Activated T-cell treated with anti-CD3 and anti-CD28 coated beads for 24 hours (primary cell): ENCODE measurements around the gene COMMD2.

Experiments
- DNase-seq: peaks from one replicate; pipeline ENCODE4 v3.0.0-alpha.2; 2020; ENCODE audit warnings: low read depth

The COMMD2 gene

DNA sequence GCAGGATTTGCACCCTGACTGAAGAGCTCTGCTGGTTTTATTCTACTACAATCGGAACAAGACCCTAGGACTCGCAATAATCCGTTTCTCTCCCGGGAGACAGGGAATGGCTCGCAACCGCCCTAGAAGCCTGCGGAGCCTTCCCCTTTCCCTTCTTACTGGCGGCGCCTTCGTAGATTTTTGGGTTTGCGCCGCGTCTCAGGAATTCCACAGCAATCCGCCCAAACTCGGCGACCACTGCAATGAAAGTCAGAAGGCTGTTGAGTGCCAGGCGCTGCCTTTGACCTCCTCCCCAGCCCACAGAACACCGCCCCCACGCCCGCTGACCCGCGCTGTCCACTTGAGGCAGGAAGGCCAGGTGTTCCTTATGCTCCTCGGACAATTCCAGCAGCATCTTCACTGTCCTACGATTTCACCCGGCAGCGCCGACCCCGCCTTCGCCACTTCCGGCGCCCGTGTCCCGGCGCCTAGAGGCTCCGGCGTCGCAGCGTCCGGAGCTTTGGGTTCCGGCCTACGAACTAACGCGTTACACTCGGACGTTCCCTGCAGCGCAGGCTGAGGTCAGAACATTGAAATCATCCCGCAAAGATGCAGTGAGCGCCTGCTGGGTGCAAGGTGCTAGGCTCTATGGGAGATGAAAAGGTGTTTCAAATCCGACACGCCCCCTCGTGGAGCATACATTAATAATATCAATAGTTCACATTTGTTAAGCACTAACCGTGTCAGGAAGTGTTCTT, at the start of gene COMMD2:
TSS of gene COMMD2 (minus strand) at position 439 of the 737 bp plus-strand sequence. CDS start at position 394, 45 bp downstream.
- peak; percentile 77 for DNase-seq

DNA sequence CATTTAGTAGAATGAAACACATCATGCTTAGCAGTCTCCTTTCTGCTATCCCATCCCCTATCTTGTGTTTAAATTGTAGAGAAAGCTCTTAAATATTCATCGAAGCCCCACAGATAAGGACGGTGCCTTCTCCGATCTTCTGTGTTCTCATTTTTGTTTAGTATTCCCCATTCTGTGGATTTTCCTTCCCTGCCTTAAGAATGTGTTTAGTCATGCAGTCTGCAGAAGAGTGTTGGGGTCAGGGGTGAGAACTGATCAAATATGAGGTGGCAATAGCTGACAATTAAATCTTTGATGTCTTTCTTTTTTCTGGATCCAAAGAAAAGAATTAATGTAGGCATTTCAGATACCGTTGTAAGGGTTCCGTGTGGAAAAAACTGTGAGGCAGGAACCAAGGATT, 49.4 kb upstream of the COMMD2 start:
- DNase-seq: no peak

DNA sequence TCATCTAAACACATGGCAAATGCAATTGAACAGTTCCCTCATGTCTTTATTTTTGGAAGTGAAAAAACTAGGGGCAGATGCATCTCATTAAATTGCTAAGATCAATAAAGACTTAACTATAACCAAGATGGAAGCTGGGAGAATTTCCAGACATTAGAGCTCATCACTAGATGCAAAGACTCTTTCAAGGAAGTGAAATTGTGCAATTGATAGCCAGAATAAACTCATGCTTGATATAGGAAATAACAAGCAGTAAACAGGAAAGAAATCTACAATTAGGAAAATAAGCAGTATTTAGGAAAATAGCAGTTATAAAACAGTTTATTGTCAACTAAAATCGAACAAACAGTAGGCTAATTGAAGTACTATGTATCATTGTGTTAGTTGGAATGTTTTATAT, 48.9 kb upstream of the COMMD2 start:
- DNase-seq: no peak

DNA sequence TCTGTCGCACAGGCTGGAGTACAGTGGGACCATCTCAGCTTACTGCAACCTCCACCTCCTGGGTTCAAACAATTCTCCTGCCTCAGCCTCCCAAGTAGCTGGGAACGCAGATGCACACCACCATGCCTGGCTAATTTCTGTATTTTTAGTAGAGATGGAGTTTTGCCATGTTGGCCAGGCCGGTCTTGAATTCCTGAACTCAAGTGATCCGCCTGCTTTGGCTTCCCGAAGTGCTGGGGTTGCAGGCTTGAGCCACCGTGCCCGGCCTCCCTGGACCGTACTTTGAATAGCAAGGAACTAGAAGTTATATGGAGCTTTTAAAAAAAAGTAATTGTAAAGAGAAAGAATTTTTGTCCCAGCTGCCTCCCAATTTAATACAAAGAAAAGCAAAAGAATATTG, 48.4 kb upstream of the COMMD2 start:
- DNase-seq: no peak

DNA sequence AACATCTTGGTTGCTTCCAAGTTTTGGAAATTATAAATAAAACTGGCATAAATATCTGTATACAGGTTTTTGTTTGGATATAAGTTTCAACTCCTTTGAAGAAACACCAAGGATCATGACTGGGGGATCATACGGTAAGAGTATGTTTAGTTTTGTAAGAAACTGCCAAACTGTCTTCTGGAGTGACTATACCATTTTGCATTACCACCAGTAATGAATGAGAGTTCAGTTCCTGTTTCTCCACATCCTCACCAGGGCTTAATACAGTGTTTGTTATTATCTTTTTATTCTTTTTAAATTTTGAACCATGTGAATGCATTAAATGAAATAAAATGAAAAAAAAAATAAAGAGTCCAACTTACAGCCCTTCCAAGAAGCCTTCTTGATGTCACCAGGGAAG, 43.7 kb upstream of the COMMD2 start:
- DNase-seq: no peak

DNA sequence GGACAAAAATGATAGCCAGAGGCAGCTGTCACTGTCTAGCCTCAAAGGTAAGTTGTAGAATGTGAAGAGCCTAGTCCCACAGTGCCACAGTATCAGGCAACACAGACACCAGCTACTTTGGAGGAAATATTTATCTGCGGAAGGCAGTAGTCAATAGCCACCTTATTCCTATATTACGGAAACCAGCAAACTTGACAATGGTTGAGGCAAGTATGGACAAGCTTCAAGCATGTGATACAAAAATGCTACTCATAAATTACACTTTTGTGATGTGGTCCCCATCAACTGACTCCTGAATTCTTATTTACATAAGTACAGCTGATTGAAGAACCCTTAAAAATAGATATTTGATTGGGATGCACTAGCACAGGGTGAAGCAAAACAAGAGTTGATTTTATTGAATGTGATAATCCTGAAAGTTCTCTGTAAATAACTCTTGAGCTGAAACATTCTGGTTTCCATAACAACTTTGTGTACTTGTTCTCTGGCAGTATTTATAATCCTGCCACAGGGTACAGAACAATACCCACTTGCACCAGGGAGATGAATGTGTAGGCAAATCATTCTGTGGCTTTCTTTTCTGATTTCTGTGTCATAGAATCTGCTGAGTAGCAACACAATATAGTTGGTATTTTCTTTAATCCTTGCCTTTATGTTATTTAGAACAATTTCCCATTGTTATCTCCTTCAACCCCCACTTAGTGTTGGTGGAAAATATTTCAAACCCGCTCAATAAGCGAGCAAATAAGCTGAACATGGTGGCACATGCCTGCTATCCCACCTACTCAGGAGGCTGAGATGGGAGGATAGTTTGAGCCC, 40.4 kb upstream of the COMMD2 start, which contains the start of gene ANKUB1:
TSS of gene ANKUB1 (minus strand) at position 103 of the 819 bp plus-strand sequence. CDS start 188 bp downstream, outside the sequence.
- no peak for DNase-seq

DNA sequence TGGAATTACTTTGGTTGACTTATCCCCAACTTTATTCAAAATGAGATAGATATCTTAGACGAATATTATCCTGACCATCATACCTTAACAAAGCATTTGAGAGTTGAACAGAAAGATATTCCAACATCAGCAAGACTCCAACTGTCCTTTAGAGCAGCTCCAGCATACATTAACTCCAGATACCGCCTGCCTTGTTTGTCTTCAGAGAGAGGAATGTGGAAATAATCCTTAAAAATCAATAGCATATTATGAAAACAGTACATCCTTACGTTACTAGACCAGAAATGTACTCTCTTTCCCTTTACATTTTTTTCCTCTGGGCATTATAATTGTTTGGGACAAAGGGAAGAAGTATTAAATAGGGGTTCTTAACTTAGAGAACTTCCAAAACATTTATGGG, 38.4 kb upstream of the COMMD2 start:
- DNase-seq: no peak

DNA sequence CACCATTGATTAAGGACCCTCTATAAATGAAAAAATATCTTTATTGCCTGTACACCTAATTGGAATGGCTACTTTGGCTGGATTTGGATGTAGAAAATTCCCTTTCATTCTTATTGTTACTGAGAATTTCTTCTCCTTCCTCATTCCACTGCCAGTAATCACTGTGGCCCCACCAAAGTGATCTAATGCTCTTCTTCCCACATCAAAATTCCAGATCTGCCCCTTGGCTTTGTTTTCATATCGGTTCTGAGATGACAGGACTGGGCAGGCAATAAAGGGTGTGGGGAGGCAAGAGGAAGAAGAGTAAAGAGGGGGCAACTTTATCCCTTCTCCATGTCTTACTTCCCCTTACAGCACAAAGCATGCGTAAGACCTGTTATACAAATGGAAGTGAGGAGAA, 38.0 kb upstream of the COMMD2 start:
- no peak for DNase-seq

DNA sequence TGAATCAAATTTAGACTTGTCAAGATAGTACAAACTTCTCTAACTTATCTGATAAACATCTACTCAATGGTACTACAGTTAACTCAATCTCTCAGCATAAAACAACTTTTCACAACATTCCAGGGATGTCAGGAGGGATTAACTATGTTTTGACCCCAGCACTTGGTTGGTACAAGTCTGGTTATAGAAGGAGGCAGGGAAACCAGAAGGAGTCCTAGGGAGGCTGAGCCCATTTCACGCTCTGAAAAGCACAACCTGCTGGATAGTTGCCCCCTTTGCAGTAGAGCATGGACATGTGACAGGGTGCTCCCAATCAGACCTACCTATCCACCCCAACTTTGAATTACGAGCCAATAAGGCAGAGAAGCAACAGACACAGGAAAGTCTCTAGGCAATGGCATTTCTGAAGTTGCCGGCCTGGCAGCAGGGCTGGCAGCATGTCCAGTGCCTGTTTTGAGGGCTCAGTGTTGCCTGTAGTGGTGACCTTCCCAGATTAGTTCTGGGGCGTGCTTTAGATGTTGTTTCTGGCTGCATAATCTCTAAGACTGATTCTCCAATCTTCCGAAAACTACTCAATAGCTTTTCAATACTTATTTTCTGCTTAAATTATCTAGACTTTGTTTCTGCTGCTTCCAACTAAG, 31.9 kb upstream of the COMMD2 start:
- DNase-seq: no peak

DNA sequence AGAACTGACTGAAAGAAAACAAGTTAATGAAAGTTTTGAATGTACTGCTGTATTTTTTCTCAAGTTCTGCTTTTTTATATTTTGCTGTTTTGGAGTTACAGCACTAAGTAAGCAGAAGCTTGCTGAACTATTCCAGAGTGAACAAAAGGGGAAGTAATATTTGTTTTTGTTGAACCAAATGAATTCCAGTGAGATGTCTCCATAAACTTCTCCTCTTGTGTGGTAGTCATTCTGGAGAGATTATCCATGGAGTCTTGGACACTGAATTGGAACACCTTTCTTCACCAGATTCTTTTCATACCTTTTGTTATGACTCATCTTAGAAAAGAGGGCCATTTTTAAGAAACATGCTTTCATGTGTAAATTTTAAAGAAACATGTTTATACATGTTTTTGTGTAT, 31.3 kb upstream of the COMMD2 start:
- no peak for DNase-seq

DNA sequence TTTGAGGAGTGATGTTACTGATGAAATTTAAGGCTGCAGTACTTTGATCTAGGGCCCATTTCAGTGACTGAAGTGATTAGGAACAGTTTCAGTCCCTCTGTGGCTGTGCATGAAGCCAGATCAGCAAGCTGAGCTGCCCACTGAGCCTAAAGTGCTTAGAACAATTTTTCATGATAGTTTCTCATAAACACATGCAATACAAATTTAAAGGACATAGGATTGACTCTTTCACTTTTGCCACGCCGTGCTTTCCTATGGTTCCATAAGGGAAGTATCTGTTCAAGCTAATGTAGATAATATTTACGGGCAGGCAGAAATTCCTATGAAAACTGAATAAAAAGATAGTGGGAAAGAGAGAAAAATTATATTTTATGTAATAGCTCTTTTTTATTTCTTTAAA, 29.5 kb upstream of the COMMD2 start:
- no peak for DNase-seq

DNA sequence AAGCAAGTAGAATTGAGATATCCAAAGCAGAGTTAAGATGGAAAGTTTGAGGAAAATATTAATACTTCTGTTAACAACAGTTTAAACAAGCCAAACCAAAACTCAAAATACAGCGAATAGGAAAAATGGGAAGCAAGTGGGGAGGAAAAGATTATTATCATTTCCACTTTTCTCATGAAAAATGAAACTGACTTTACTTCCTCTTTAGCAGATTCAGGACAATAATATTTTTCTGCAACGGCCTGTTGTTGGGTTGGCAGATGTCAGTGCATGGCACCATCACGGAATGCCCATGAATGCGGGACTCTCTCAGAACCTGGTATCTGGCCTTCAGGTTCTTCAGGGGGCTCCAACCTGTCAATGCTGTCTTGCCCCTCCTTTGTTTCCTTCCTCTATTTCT, 28.9 kb upstream of the COMMD2 start:
- no peak for DNase-seq

DNA sequence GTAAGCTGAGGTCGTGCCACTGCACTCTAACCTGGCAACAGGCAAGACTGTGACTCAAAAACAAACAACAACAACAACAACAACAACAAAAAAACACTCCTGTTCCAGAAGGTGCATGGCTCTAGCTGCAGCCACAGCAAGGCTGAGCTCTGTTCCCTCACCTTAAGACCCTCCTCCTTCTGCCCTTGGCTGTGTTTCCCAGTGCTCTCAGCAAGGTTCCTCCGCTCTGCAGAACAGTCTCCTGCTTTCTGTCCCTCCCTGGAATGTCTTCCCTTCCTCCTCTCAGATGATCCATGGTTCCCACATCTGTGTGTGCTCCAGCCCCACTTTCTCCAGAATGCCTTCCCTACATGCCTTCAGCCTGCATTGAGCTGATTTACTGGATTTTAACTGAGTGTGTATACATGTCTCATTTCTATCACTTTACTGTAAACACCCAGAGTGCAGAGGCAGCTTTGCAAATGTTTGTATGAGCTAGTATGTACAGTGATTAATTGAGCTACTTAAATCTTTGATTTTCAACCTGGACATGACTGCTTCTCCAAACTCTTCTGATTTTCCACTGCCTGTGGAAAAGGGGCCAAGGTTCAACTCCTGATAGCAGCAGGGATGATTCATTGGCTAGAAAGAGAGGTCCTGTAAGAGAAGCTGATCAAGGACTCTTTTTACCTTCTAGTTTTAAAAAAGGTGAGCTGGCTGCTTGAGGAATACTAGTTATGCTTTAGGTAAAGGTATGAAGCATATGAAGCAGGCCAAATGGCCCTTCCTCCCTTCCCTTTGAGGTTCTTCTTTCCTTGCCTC, 25.3 kb upstream of the COMMD2 start:
- no peak for DNase-seq

DNA sequence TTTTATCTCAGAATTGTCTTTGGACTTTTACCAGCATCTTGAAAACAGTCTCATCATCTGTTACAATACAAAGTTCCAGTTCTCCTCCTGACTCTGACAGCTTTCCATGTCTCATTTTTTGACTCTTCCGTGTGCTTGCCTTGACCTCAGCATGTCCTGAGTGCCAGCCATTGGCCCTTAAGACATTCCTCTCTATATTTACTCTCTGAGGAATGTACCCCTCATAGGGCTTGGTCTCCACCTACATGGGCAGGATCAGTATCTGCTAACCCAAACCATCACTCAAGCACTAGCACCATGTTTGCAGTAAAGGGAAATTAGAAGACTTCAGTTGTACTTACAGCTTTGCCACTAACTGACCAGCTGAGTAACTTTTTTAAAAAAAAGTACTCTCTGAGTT, 23.9 kb upstream of the COMMD2 start:
- DNase-seq: no peak

DNA sequence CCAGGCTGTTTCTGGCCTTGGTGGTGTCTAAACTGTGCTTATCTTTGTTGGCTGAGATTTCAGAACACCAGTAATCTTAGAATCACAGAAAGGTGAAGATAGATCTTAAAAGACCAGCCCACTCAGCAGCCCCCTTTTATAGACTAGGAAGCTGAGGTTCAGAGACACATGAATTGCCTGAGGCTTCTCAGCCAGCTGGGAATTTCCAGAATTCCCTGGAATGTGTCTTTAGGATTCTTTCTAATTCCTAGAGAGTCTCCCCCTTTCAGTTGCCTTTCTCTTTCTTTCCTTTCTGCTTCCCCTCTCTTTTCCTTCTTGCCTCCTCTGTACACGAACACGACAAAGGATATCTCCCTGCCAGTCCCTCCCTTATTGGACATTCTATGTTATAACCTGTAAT, 20.6 kb upstream of the COMMD2 start:
- no peak for DNase-seq

DNA sequence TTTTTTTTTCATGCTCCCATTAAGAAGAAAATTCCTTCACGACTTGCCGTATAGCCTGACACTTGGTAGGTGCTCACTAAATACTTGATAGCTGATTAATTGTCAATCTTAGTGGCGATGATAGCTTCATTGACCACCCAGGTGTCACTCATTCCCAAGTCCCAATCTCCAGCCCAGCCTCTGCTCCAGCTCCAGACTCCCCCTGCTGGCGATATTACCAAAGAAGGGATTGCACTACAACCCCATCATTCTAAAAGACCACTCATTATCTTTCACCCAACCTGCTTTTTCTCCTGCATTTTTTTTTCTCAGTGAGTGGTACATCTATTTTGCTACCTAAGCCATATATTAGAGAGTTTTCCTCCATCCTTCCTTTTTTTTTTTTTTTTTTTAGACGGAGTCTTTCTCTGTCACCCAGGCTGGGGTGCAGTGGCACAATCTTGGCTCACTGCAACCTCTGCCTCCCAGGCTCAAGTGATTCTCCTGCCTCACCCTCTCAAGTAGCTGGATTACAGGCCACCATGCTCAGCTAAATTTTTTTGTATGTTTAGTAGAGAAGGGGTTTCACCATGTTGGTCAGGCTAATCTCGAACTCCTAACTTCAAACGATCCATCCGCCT, 19.5 kb upstream of the COMMD2 start:
- DNase-seq: peak; percentile 23

DNA sequence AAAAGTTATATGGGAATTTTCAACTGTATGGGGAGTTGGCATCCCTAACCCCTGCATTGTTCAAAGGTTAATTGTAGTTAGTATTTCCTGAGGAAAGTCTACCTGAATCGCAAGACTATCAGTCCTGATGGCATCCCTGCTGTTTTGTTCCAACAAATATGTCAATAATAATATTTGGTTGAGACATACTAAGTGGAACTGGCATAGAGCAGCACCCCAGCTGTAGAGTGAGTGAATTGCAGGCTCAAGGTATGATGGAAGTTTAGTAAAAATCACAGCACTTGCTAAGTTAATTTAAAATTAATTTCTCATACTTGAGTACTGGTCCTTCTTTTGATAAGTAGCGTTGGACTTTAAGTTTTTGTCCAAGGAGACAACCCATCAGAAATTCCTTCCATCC, 18.0 kb upstream of the COMMD2 start:
- DNase-seq: no peak

DNA sequence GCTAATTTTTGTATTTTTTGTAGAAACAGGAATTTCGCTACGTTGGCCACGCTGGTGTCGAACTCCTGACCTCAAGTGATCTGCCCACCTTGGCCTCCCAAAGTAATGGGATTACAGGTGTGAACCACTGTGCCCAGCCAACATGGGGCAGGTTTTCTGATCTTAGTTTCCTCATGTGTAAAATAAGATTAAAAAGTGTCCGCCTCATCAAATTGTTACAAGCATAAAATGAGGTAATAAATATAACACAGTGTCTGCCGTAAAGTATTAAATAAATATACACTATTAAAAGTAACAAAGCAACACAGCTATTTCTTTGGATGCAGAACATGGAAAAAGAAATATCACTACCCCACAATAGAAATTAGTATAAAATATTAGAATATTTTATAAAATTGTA, 16.4 kb upstream of the COMMD2 start:
- no peak for DNase-seq

DNA sequence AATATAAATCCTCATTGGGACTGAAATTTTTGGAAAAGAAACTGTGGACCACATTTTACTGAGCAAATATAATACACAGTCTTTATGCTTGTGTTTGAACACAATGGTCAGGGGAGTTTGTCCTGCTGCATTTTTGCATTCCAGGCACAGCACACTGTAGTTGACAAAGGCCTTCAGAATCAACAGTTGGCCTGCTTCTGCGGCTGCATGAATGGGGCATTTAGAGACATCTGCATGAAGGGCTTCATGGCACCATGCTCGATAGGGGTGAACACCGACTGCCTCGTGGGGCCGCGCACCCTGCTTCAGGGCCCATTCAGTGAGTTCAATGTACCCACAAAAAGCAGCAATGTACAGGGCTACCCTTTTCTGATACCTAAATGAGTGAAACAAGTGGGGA, 15.4 kb upstream of the COMMD2 start:
- DNase-seq: no peak

DNA sequence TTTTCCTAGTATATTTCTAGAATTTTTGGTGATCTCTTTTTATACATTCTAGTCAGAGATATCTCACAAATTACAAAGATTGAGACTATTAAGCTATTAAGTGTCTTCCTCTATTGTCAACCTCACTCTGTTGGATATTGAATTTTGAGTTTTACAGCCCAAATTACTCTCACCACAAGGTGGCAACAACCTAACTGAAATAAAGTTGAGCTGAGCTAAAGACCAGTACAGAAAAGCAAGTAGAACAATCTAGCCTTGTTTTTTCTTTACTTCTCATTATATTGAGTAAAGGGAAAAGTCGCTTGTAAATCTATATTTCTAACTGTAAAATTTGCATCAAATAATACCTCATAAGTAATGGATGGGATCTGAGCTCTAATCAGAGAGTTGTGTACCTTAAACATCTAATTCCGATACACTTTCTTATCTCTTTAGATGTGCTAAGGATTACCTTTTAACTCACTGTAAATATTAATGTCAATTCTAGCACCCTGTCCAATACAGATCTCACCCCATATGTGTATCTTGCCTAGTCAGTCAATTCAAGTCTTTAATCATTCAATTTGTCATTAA, 13.6 kb upstream of the COMMD2 start:
- DNase-seq: no peak

DNA sequence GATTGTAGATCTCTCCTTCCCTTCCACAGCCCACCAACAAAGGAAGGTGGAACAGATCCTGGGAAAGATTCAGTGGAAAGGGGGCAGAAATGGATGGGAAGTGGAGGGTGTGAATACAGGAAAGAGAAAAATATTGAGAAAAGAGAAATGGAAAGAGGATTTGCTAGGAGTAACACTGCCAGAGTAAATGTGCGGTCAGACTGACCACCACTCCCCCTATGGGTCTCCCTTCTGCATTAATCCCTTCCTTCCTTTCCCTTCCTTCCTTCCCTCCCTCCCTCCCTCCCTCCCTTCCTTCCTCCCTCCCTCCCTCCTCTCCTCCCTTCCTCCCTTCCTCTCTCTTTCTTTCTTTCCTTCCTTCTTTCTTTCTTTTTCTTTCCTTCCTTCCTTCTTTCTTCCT, 12.0 kb upstream of the COMMD2 start:
- DNase-seq: no peak
